CD4-positive, alpha-beta T cell treated with Interleukin-4 for 1 hour (primary cell): ENCODE results near the gene JAG1.

Experiments
- DNase-seq, 2 donors: peaks; one replicate each; pipeline ENCODE4 v3.0.0-alpha.2; 2020 to 2022

JAG1 gene

GRCh38 chr20:10652185-10652584 lies 21.6 kb downstream of the JAG1 start:
- no peak for DNase-seq

DNA sequence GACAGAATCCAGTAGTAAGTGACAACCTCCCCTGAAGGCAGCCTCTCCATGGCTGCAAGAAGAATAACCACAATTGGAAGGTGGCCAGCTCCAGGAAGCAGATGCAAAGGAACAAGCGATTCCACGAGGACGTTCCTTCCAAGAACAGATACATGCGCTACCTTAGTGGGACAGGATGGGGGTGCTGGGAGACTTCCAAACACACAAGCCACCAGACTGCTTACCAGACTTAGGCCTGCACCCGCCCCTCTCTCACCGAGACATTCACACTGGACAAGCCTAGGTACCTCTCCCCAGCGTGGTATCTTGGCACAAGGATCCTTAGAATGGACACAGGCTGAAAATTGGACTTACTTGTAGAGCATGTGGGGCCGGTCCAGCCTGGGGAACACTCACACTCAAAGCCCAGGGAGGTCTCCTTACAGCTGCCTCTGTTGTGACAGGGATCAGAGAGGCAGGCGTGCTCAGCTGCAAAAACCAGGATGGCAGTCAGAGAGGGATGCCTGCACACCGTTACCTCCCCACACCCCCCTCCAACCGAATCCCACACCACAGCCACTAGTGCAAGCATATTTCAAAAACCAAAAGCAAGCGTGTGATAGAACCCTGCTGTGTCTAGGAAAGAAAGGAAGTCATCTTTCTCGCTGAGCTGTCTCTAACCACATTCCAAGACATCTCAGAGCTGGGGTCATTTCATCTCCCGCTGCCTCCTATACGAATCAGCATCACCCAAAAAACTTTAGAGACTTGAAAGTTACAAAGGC lies 22.4 kb downstream of the JAG1 start:
- no peak for DNase-seq

- DNase-seq: no peak
Measured at GRCh38 chr20:10649797-10650160, 24.0 kb downstream of the JAG1 start.

DNA sequence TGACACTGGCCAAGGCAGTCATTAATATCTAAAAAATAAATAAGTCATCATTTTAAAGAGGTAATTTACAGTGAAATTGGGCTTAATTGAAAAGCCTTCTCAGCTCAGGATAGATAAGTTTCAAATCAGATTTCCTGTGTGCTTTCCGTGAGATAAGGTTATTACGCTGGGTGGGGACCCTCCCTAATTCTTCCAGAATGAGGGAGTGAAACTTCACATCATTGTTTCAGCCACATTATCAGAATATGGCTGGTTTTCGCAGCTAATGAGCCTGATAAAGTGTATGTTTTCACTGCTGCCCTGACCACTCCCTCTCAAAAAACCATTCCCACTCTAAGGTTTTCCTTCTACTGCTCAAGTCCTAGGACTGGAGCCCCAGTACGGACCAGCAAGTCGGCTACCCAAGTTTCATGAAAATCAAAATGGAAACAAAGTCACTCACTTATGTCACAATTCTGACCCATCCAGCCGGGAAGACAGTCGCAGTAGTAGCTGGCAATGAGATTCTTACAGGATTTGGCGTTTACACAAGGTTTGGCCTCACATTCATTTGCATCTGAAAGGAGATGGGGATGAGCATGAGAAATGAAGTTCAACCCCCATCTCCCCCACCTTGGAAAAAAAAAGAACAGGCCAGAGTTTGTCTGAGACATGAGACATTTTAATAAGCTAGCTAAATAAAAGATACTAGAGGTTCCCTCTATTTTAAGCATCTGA lies 24.6 kb downstream of the JAG1 start:
- DNase-seq: no peak

DNA sequence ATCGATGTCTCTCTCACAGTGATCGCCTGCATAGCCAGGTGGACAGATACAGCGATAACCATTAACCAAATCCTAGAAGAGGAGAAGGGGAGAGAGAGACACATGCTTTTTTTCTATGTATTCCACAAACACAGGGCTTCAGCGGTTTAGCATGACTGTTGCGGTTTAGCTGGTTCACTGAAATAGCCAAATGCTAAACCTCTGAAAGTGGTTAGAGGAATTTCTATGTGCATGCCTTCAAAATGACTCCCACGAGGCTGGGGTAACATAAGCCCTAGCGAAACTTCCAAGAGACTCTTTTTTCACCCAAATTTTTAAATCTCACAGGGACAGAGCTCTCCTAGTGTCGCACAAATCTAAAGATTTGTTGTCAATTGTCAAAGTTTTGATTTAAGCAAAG lies 25.1 kb downstream of the JAG1 start:
- DNase-seq: no peak

GRCh38 chr20:10647909-10648308 lies 25.9 kb downstream of the JAG1 start:
- DNase-seq: no peak

DNA sequence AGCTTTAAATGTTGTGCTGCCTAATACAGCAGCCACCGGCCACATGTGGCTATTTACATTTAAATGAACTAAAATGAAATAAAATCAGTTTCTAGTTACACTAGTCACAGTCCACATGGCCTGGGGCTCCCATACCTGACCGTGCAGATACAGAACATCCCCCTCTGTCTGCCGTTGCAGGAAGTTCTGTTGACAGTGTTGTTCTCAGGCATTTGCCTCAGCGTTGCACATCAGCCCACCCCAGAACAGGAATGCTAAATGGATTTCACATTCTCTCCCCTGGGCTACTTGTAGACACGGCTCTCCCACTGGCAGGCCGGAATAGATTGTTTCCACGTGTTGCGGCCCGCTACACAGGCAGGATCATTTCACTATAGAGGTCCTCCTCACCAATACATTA lies 26.3 kb downstream of the JAG1 start:
- DNase-seq: no peak

DNA sequence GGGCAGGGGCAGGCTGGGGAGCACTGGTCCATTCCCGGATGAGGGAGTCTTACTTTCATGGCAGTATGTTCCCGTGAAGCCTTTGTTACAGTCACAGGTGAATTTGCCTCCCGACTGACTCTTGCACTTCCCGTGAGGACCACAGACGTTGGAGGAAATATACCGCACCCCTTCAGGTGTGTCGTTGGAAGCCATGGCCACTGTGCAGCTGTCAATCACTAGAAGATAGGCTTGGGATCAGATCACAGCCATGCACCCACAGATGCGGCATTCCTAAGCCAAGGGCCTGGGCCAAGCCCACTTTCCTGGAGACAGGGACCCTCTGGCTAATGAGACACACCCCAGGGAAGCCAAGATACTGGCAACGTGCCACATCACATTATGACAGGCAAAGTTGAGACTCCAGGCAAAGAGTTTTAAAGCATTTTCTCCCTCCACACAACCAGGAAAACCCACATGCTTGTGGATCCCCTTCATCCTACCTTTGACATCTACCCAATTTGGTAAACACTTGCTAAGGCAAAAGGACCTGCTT lies 26.8 kb downstream of the JAG1 start:
- no peak for DNase-seq

GRCh38 chr20:10646006-10646405 lies 27.8 kb downstream of the JAG1 start:
- DNase-seq: no peak

GRCh38 chr20:10645205-10645570 lies 28.6 kb downstream of the JAG1 start:
- no peak for DNase-seq

DNA sequence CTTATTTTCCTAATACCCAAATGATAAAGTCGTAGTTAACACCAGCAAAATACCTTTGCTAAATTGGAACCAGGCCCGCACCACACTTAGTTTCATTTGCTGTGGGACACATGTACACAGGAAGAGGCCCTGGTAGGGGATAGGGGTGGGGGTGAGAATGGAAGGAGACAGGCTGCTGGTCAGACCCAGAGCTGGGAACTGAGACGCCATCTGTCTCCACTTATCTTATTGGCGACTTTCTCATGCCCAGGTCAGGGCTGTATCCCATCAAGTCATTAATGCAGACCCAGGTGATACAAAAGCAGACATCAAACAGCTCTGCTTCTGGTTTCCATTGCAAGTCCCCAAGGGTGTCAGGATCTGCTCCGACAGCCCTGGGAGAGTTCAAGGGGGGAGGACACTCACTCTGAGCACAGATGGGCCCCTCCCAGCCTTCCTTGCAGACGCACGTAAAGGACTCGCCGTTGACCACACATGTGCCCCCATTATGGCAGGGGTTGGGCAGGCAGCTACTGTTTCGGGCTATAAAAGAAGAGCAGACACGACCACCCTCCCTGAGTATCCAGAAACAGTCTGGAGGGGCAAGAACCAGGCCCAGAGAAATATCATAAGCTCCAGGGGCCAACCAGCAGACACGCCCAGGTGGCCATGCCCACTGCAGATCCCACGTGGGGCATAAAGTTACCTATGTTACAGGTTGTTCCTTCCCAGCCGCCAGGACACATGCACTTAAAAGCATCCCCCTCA lies 29.2 kb downstream of the JAG1 start:
- no peak for DNase-seq

GRCh38 chr20:10643560-10643873 lies 30.3 kb downstream of the JAG1 start:
- no peak for DNase-seq

GRCh38 chr20:10642856-10643559 lies 30.8 kb downstream of the JAG1 start:
- no peak for DNase-seq

GRCh38 chr20:10641893-10642292 lies 31.9 kb downstream of the JAG1 start:
- no peak for DNase-seq

DNA sequence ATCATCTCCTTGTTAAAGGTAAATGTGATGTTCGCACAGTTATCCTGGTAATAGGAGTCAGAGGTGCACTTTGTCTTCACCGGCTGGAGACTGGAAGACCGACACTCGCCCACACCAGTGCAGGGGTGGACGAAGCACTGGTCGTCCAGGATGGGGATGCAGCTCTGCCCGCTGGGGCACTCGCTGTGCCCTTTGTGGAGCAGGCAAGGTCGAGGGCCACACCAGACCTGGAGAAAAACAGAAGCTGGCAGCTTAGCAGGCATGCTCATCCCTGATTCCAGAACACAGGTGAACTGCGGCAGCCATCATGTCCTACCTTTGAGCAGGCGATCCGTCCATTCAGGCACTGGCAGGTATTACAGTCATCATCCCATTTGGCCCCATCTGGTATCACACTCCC lies 32.3 kb downstream of the JAG1 start:
- no peak for DNase-seq

GRCh38 chr20:10640897-10641296 lies 32.9 kb downstream of the JAG1 start:
- no peak for DNase-seq

- DNase-seq: no peak
Measured at GRCh38 chr20:10639737-10640556, 33.9 kb downstream of the JAG1 start.

GRCh38 chr20:10639077-10639736 lies 34.6 kb downstream of the JAG1 start:
- DNase-seq: no peak

DNA sequence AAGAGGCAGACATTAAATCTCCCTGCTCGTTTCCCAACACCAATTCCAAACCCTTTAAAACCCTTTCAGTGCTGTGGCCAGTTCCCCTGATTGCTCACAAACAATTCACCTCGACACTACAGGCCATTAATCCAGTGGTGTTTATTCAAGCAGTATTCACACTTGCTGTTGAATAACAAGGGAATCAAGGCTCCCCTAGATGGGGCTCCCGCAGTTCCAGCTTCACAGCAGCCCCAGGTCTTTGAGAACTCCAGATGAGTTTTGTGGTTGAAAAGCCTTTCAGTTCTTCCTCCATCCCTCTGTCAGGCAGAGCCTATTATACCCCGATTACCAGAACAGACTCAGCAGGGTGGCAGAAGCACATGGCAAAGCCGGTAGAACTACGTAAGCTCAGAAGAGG lies 36.2 kb downstream of the JAG1 start:
- DNase-seq: no peak

DNA sequence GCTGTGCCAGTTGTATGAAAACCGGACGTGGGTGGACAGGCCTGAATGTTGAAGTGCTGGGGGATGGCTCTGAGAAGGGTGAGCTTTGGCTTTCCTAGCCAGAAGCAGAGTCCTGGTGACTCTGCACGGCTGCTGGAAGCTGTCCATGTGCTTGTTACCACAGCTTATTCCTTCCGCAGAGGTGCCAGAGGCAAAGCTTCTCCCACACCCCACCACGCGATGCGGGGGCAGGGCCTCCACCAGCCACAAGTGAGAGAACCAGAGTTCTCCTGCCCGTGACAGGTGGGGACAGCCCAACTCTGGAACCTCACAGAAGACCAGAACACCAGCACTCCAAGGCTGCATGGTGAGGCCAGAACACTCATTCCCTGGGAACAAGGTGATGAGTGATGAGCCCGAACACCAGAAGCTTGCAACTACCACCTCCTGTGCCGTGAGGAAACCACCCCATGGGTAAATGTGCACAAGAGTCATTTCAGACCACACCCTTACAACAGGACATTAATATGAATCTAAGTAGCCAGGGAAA lies 36.7 kb downstream of the JAG1 start:
- DNase-seq: no peak

- no peak for DNase-seq
Measured at GRCh38 chr20:10636326-10636818, 37.4 kb downstream of the JAG1 start.
